GM06990 (cell line): ENCODE results near the gene SCGB1D1.
A peak's percentile ranks its signal among the peaks of the same experiment; 100 is the strongest.

ENCODE experiments used
- DNase-seq: peaks from one replicate; pipeline ENCODE4 v3.0.0-alpha.2; 2011; ENCODE audit not compliant: insufficient read length; ENCODE audit errors: extremely low read depth
- H3K27me3 ChIP-seq: replicated peaks from 2 replicates; pipeline ENCODE4 v1.6.0; 2011; ENCODE audit warnings: low read length; ENCODE audit not compliant: control insufficient read depth, insufficient read depth
- H3K36me3 ChIP-seq: 2 replicates; pipeline ENCODE4 v1.5.1; 2011; ENCODE audit warnings: low read length; ENCODE audit not compliant: control insufficient read depth, insufficient read depth
- H3K4me3 ChIP-seq: replicated peaks from 2 replicates; pipeline ENCODE4 v1.5.1; 2011; ENCODE audit warnings: low read depth, mild to moderate bottlenecking, control low read depth, low read length
- CTCF ChIP-seq: IDR thresholded peaks from 2 replicates; pipeline ENCODE4 v1.5.1; 2011; ENCODE audit warnings: low read length, control low read depth, mild to moderate bottlenecking, inconsistent platforms; ENCODE audit not compliant: insufficient read depth, poor library complexity, severe bottlenecking

Gene SCGB1D1

GRCh38 chr11:62223095-62223494 lies 33.1 kb downstream of the SCGB1D1 start:
- no peak for TF ChIP-seq CTCF
- DNase-seq: no peak
- Histone ChIP-seq H3K36me3 (no peaks in the 10 kb centered on the region), H3K4me3 (no peak overlapping the region), H3K27me3 (no peaks in the 10 kb centered on the region)

- peak; percentile 30 for TF ChIP-seq CTCF
- Histone ChIP-seq H3K27me3 (peaks cover 1% of the 10 kb centered on the region; the same call in 1 of the 2 replicates), H3K36me3 (no peaks in the 10 kb centered on the region), H3K4me3 (no peak overlapping the region)
- no peak for DNase-seq
These were observed 43.7 kb downstream of the SCGB1D1 start for GRCh38 chr11:62233730-62234129.

- no peak overlapping the region for H3K4me3 ChIP-seq
- no peaks in the 10 kb centered on the region for H3K36me3 ChIP-seq
- H3K27me3 ChIP-seq: peaks cover 2% of the 10 kb centered on the region; the same call in 1 of the 2 replicates
- no peak for TF ChIP-seq CTCF
- DNase-seq: no peak
These were observed 46.2 kb downstream of the SCGB1D1 start for GRCh38 chr11:62236187-62236586.

GRCh38 chr11:62237499-62237898 lies 47.5 kb downstream of the SCGB1D1 start:
- H3K27me3 ChIP-seq: peaks cover 2% of the 10 kb centered on the region; the same call in 1 of the 2 replicates
- no peak for DNase-seq

GRCh38 chr11:62238151-62238550 lies 48.1 kb downstream of the SCGB1D1 start:
- Histone ChIP-seq H3K36me3 (no peaks in the 10 kb centered on the region), H3K27me3 (peaks cover 2% of the 10 kb centered on the region; the same call in 1 of the 2 replicates), H3K4me3 (no peak overlapping the region)
- no peak for DNase-seq
- TF ChIP-seq CTCF: no peak

More at GRCh38 chr11:62237499-62237898, 47.5 kb downstream of the SCGB1D1 start:
- Histone ChIP-seq H3K4me3 (no peak overlapping the region), H3K36me3 (no peaks in the 10 kb centered on the region)
- TF ChIP-seq CTCF: no peak

- Histone ChIP-seq H3K4me3 (no peak overlapping the region), H3K27me3 (0 out of 2 replicates have a peak, but pooled peaks cover 2% of the 10 kb centered on the region), H3K36me3 (no peaks in the 10 kb centered on the region)
- DNase-seq: no peak
- no peak for TF ChIP-seq CTCF
These were observed 51.1 kb downstream of the SCGB1D1 start for GRCh38 chr11:62241095-62241494.
